ENCODE results near the gene PDE3A. TPM values are rescaled to one million over a fixed set of nuclear protein-coding genes. Genes with fewer than 3 reads are reported as not detected.

Gene PDE3A
- total RNA-seq, 1 donor from 2014 or later = 6.5 TPM

DNA sequence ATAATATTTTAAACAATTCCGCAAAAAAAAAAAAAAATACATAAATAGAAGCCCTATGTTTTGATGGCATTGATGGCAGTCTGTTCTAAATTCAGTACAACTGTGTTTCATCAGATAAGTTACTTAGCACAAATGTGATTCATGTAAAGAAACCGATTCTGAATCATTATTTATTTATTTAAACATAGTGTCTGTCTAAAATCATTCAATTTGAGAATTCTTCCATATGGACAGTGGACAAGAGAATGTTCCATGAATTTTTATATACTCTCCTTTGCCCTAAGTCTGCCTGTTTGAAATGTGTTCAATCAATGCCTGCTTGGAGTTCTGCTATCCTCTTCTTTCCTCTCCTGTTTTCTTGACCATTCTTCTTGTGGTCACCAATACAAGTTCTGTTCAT lies 126.5 kb downstream of the PDE3A start:
- DNase-seq (ENCODE audit: low spot score) = no peak

DNA sequence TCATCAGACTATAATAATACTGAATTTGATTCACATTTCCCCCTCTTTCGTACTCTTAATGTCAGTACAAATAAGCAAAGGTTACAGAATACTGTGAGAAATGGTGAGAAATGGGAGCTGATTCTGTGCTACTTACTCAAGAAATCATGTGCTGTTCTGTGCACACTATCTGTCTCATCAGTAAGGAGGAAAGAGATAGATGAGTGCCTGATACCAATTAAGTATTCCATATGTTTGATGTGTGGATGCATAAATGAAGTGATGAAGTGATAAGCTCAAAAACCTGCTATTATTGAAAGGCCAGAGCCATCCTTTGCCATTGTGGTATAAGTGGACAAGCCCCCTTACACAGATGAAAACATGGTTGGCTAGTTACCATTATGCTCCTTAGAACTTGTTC lies 127.7 kb downstream of the PDE3A start:
- no peak for DNase-seq (ENCODE audit: low spot score)

DNA sequence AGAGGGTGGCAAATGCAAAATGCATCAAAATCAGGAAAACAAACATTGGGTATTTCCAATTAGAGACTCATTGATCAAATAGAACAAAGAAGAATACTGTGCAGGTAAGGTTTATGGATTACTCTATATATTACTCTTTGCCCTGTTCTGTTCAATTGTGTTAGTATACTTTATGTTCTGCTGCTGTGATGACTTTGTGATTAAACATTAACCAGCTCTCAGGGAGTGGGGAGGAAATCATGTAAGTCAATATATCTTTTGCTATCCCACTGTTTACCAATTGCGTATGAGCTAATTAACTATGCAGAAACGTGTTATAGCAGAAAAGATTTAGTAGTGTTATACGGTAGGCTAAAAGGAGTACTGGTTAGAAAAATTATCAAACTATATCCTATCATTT lies 129.4 kb downstream of the PDE3A start:
- no peak for DNase-seq (ENCODE audit: low spot score)

DNA sequence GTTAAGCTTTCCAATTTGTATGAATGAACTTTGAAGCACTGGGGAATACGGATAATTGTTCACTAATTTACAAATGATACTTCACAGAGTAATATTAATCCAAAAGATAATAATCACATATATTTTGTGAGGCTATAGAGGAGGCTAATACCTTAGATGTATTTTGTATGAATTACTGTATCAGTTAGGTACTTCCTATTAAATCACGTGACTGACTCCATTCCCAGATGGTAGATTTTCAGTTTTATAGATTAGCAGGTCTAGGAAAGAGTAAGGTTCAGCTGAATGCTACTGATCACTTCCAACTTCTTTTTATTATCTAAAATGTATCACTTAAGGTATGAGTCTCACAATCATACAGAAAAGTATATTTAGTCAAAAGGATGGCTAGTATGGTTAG lies 133.6 kb downstream of the PDE3A start:
- no peak for DNase-seq (ENCODE audit: low spot score)

DNA sequence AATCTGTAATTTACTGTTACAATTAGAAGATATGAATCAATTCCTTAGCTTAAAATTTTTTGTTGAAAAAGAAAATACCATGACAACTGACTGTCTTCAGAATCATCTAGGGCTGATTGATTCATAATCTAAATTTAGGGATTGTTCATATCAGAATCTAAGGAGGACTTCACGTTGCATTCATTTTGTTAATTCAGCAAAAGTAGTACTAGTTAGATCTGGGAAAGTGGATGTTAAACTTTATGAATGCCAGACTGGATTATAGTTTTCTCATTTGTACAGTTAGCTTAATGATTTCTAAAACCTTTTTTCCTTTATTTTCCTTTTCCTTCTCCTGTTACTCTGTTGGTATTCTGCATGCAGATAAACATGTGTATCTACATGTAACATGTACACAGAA lies 135.5 kb downstream of the PDE3A start:
- DNase-seq (ENCODE audit: low spot score) = no peak

DNA sequence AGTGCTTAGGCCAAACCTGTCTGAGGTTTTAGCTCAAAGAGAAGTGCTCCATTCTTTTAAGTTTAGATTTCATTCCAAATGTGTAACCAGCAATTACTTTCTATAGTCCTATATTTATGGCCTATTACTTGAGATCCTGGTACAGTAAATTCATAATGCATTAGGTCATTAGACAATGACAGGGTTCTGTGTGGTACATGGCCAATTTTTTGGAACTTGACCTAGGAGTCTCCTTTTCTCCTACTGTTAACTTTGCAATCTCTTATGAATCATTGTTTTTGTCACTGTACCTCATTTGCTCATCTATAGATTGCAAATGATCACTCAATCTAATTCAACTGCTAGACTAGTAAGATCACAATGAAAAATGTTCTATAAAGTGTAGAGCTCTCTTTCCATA lies 136.7 kb downstream of the PDE3A start:
- DNase-seq (ENCODE audit: low spot score) = no peak

DNA sequence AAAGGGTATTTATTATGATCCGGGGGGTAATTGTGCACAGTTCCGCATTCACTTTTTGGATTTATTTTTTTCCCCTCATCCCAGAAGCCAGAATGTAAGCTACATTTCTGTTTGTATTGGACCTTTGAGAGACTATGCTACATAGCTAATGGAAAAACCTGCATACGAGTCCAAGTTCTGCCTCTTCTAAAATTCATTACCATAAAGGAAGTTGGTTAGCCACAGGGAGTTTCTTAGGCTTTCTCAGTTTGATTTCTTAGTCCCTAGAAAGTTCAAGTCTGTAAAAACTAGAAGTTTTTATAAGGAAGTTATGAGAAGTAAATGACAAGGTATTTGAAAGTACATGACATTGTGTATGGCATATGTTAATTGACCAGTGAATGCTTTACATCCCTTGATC lies 138.7 kb downstream of the PDE3A start:
- DNase-seq (ENCODE audit: low spot score) = no peak

DNA sequence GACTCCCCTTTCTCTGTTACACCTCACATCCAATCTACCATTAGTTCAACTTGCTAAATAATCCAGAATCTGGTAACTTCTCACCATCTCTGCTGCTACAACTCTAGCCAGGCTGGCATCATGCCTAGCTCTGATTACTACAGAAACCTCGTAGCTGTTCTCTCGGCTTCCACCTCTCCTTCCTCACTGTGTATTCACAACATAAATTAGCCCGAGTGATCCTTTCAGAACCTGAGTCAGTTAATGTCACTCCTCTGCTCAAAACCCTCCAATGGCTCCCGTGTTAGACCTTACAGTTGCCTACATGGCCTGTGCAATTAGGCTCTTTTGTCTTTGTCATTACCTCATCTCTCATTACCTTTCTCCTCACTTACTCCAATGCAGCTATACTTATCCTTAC lies 139.4 kb downstream of the PDE3A start:
- no peak for DNase-seq (ENCODE audit: low spot score)

DNA sequence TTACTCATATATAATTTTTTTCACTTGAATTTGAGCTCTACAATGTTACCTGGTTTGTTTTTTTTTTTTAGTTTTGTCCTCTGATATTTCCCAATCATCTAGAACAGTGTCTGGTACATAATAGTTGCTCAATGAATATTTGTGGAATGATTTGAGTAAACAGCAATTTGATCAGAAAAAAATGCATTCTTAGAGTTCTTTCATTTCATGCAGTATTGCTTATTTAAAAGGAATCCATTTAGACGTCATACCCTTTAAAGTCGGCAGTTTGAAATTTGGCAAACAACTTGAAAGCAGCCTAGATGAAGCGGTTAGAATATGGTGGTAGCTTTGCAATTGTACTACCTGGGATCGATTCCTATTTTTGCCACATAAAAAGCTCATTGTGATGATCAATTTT lies 140.0 kb downstream of the PDE3A start:
- no peak for DNase-seq (ENCODE audit: low spot score)

DNA sequence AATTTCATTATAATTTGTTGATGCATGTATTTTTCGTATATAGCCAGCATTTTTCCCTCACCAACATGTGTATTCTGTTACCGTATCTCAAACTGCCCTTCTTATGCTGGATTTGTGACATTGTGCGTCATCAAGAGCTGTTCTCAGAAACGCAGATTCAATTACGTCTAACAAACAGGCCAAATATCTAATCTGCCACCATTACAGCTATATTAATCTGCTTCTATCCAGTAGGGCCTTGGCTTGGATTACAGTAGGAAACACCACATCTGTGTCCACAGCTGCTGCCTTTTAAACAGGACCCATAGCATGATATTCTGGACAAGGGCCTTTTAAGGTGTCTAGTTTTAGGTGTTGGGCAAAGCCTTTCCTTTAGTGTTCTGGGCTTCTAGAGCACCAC lies 140.6 kb downstream of the PDE3A start:
- DNase-seq (ENCODE audit: low spot score) = no peak

DNA sequence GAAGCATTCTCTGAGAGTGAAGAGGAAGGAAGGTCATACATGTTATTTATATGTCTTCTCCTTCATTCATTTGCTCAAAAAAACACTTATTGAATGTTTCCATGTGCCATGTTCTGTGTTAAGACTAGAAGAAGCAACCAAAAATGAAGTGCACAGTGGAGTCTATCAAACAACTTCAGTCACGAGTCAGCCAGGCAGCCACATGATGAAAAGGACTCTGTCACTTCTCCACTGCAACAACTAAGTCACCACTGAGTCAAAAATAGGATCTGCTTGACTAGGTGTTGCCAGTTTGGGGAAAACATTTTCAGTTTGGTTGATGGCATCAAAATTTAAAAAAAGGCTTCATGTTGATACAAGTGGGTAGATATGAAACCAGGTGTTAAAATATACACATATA lies 142.5 kb downstream of the PDE3A start:
- DNase-seq (ENCODE audit: low spot score) = no peak

DNA sequence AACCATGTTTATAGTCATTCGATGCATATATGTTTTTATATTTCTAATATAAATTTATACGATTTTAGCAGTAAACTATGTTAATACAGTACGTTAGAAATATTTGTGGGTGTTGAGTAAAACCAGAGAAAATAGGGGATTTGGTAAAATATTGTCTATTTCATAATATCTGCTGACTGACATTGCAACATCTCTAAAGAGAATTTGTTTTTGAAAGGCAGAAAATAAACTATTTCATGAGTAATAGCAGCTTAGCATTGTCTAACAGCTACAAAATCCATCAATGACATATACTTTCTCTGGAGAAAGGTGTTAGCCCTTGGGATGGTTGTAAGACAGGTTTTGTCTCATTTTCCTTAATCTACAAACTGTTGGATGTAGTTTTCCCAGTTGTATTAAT lies 144.9 kb downstream of the PDE3A start:
- no peak for DNase-seq (ENCODE audit: low spot score)

DNA sequence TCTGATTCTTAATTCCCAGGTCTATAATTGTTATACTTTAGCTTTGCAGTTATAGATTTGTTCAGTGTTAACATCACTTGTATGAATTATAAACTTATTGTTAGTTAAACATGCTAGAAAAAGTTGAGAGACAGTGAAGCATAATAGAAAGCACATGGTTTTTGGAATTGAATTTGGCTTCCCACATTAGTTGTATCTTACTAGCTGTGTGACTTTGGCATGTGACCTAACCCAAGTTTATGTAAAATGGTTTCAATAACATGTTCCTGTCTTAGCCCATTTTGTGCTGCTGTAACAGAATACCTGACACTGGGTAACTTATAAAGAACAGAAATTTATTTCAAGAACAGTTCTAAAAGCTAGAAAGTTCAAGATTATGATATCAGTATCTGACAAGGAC lies 146.3 kb downstream of the PDE3A start:
- DNase-seq (ENCODE audit: low spot score) = no peak

DNA sequence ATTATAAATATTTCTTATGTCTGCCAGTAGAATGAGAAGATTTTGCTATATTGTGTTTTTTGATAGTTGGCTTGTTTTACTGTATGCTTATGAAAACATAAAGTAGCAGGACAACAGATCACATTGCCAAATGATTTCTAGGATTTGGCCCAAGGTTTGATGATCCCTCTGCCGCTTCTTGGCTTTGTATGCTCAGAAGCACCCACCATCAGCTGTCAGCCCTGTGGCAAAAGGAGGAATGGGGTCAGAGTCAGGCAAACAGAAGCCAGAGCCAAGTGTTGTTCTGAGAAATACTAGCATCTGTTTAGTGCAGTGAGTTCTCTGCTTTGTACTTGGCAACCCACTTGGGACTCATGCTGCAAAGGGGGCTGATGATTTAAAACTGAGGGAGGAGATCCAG lies 152.2 kb downstream of the PDE3A start:
- DNase-seq (ENCODE audit: low spot score) = no peak

DNA sequence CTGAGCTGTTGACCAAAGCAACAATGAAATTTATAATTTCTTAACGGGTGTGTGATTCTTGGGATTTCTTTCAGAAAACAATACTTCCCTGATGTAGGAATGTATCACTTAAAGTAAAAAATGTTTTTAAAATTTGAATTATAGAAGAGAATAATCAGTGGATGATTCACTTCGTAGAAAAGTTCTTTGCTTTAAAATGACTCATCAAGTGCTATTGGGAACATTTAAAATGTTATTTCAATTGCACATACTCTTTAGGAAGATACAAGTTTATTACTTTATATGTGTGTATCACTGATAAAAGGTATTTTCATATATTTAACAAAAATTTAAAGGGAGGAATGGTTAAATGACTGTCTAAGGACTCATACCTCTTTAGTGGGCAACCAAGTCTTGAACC lies 155.3 kb downstream of the PDE3A start:
- DNase-seq (ENCODE audit: low spot score) = no peak

DNA sequence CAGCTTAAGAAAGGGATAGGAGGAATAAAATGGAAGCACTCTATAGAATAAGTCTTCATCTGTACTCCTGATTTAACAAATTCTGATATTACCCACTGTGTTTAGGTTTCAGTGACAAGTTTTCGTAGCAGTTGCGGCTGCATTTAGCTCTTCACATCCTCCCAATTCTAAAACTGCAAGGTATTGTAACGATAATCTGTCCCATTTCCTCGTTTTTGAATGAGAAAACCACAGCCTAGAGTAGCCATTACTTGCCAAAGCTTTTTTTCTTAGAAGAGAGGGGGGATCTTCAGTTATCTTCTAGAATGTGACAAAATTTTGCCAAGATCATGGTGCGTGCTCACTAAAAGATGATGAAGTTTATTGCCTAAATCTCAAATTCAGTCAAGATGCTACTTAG lies 155.8 kb downstream of the PDE3A start:
- no peak for DNase-seq (ENCODE audit: low spot score)

DNA sequence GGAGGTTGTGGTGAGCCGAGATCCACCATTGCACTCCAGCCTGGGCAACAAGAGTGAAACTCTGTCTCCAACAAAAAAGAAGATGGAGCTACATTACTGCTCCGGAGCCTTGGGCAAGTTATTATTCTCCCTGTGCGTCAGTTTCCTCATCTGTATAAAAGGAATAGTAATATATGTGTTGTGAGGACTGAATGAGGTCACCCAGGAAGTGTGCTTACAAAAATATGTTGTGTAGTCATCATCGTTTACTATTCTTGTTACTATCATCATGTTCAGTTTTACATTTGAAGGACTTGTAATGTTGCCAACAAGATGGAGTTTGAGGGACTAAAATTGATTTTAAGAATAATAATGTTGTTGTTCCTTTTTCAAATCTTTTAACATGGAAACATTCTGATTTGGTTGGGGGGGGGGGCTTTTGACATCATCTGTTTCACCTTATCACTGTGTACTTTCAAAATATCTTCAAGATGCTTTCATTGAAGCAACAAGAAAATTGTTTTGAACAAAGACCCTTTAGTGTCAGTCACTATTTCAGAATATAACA lies 156.8 kb downstream of the PDE3A start:
- no peak for DNase-seq (ENCODE audit: low spot score)

DNA sequence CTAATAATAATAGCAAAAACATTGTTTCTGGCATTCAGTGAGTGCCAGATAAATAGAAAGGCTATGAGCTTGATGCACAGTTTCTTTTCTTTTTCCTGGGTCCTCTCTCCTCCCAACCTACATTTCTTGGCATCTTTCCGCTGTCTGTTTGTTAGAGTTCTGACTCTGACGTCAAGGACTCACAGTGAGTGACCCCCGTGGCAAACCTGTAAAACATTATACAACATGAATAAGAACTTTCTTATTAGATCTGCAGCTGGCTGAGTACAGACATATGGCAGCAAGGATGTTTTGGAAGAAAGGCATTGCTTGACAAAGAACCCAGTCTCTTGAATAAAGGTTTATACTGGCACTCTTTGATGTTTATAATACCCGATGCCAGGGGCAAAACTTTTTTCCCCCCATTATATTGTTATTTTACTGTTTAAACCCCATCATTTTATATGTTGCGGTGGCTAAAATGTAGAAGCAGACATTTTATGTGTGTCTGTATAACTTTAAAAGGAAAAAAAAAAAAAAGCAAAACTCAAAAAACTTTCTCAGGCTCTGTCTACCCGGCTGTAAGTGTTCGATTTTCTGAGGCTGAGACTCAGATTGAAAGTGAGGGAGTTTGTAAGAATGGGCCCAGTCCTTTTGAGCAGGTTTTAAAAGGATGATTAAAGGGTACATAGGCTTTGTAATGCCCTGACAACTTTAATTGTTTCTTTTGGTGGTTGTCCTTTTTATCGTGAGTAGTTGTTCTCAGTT lies 159.3 kb downstream of the PDE3A start:
- no peak for DNase-seq (ENCODE audit: low spot score)

DNA sequence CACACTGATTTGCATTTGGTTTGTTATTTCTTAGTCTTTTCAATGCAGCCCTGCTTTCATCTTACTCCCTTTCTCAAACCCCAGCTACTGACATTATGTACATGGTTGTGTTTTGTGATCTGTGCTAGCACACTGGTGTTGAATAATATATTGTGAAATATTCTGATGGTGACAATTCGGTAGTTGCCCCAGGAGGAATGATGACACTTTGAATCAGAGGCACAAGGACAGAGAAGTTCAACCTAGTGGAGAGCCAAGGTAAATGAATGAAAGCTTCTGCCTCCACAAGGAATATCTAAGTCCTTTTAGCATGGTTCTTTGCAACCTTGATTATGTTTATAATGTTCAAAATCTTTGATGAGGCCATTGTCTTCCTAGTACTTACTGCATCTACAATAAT lies 159.9 kb downstream of the PDE3A start:
- no peak for DNase-seq (ENCODE audit: low spot score)

DNA sequence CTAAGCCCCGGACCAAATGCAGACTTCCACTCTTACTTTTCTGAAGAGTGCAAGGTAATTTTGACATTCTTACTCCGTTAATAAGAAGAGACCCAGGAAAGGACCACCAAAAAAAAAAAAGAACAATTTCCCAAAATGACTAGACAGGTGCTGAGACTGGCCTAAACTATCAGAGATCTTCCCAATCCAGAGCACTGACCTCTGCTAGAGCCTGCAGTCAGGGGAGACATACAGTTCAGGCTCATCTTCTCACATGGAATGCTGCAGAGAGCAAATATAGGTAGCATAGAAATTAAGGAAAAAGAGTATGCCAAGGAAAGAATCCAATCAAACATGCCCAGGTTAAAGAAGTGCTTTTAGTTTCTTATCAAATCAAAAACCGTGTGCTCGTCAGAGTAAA lies 177.9 kb downstream of the PDE3A start:
- no peak for DNase-seq (ENCODE audit: low spot score)

DNA sequence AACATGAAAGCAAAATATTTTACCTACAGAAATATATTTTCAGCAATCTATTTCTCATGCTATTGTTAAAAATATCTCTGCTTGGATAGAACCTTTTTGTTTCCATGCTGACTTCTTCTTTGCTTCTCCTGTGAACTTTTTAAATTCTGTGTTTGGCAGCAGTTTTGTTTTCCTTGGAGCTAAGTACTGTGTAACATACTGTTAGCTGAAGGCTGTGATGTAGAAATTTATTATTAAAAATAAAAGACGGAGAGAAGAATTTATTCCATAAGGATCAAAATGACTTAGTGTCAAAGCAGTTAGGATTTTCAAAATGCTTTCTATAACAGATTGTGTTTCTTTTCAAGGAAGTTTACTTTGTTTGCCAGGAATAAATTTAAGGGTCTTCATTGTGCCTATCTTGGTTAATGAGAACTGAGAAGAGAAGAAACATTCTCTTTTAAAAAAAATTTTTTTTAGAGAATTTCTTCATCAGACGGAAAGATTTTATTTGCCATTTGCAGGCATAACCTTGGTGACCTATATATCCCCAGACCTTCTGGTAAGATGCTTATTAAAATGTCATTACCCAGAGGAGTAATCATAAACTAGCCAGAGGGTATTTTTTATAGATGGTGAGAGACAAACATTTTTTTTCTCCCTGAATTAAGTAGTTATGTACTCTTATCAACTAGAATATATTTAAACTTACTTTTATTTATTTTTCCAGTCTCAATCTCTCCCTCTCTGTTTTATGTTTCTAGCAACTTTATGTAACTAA lies 179.7 kb downstream of the PDE3A start:
- DNase-seq (ENCODE audit: low spot score) = no peak

DNA sequence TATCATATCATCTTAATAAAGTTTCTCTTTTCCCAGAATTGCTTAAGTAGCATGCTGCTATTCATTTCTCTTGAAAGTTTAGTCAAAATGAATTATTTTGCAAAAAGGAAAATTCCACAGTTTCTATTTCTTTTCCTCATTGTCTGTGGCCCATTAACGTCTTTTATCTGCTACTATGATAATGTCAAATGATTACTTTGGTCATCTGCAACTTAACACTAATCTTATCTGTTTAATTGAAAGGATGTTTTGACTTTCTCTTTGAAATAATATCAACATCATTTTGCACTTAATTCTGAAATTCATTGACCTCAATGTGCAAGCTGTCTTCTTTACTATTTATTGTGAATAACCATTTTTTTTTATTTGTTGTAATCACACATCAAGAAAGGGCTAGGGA lies 180.3 kb downstream of the PDE3A start:
- DNase-seq (ENCODE audit: low spot score) = no peak

DNA sequence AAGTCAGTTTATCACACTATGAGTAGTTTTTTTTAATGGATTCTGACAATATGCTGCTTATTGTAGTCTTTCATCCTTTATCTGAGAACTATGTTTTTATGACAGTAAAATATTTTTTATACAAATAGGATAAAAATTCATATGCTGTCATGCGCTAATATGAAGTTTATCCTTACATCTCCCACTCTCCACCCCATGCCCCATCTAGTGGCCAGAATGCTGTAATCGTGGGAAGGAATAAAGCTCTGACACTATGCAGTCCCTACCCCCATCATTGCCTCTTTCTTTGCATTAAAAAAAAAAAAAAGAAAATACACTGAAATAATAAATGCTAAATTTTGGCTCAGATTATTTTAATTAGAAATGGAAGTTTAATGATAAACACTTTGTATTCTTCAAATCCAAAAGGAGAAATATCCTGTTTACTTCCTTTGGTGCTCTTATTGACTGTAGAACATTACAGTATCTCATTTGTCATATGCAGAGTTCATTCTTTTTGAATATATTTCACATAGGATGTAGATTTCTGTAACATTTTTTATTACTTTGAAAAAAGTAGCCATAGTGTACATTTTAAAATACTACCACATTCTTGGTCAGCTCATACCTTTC lies 180.9 kb downstream of the PDE3A start:
- DNase-seq (ENCODE audit: low spot score) = no peak

Data from ureter (tissue), 1 donor.